Measurements from ENCODE around the gene AMPH. TPM values are rescaled to one million over a fixed set of nuclear protein-coding genes. Genes with fewer than 3 reads are reported as not detected.

AMPH gene
- total RNA-seq, 1 experiment from 2014 or later: not detected

GRCh38 chr7:38539477-38540081 is 91.6 kb downstream of the AMPH start:
- Histone ChIP-seq H3K9me2 (ENCODE audit: insufficient read depth) (no peaks in the 10 kb centered on the region), H3K4me1 (ENCODE audit: control insufficient read depth in 1 of 2, insufficient read depth in 2 of 2, low read length in 2 of 2) (no peaks in the 10 kb centered on the region), H2AFZ (ENCODE audit: low read depth, low read length, poor library complexity, severe bottlenecking) (no peak overlapping the region), H3K9ac (ENCODE audit: low read length) (no peak overlapping the region), H4K20me1 (ENCODE audit: insufficient read depth) (no peaks in the 10 kb centered on the region), H3K4me3 (replicated peaks in 1 of 2; ENCODE audit: low read depth in 1 of 2, low read length in 2 of 2) (no peak overlapping the region), H3K4me2 (ENCODE audit: low read length) (no peak overlapping the region), H3K36me3 (ENCODE audit: control insufficient read depth in 1 of 2, insufficient read depth in 2 of 2, low read length in 2 of 2) (no peaks in the 10 kb centered on the region), H3K79me2 (ENCODE audit: insufficient read depth, low read length) (no peaks in the 10 kb centered on the region), H3K27me3 (ENCODE audit: insufficient read depth, low read length) (peaks cover 28% of the 10 kb centered on the region), H3K9me3 (ENCODE audit: control insufficient read depth in 1 of 2, insufficient read depth in 1 of 2, low read depth in 1 of 2, low read length in 2 of 2) (no peaks in the 10 kb centered on the region), H3K27ac (ENCODE audit: low read depth, low read length) (no peak overlapping the region)
- ChIA-PET RAD21 (ENCODE audit: low non-redundant PET in 1 of 2, low total read pairs in 2 of 2, uncharacterized antibody in 2 of 2, unreplicated experiment in 2 of 2) (no interaction called here), CTCF (no interaction called here), POLR2A (no interaction called here)
- BruUV-seq (replicated peaks): no TSS peak
- no peak for TF ChIP-seq RAD21 (IDR thresholded peaks at IDR 0.05; ENCODE audit: low read depth)
- no peak for TF ChIP-seq JUND (IDR thresholded peaks at IDR 0.05)
- TF ChIP-seq SRF (IDR thresholded peaks at IDR 0.05; ENCODE audit: low read depth): no peak
- no peak for TF ChIP-seq SIN3A (IDR thresholded peaks at IDR 0.05; ENCODE audit: low read depth)
- TF ChIP-seq TCF7L2 (IDR thresholded peaks at IDR 0.05; ENCODE audit: borderline replicate concordance, extremely low read depth, insufficient read depth, insufficient read length): no peak
- TF ChIP-seq ATF3 (IDR thresholded peaks at IDR 0.05): no peak
- TF ChIP-seq POLR2A (IDR thresholded peaks at IDR 0.05; ENCODE audit: borderline replicate concordance, extremely low read depth, insufficient read depth, insufficient read length): no peak
- no peak for TF ChIP-seq CEBPB (IDR thresholded peaks at IDR 0.05; ENCODE audit: low read depth)
- no peak for TF ChIP-seq EGR1 (IDR thresholded peaks at IDR 0.05; ENCODE audit: low read depth)
- no peak for TF ChIP-seq FOSL1 (IDR thresholded peaks at IDR 0.05; ENCODE audit: low read depth)
- TF ChIP-seq ZNF274 (IDR thresholded peaks at IDR 0.05; ENCODE audit: low read depth, low read length): no peak
- no peak for TF ChIP-seq ZBTB33 (IDR thresholded peaks at IDR 0.05; ENCODE audit: extremely low read depth, insufficient replicate concordance, low read length)
- no peak for TF ChIP-seq ELF1 (IDR thresholded peaks at IDR 0.05; ENCODE audit: borderline replicate concordance, low read depth)
- TF ChIP-seq CBX3 (IDR thresholded peaks at IDR 0.05; ENCODE audit: low read depth): no peak
- no peak for TF ChIP-seq ZFX (IDR thresholded peaks at IDR 0.05)
- intact Hi-C loops (cut with micrococcal nuclease): no loop called here
- DNase-seq (ENCODE audit: low read depth, low spot score) (no peak), ATAC-seq (no peak)

Measured in HCT116 (cell line).